ENCODE data around the gene MAPK4.

Gene MAPK4

GRCh38 chr18:50623694-50624352, 63.9 kb downstream of the MAPK4 start:
- no peak for DNase-seq (ENCODE audit: low read depth in 3 of 3)

GRCh38 chr18:50624981-50625380, 65.1 kb downstream of the MAPK4 start:
- DNase-seq (ENCODE audit: low read depth in 3 of 3), result no peak

- no peak for DNase-seq (ENCODE audit: low read depth in 3 of 3)
These were observed 66.4 kb downstream of the MAPK4 start for GRCh38 chr18:50626317-50626716.

- no peak for DNase-seq (ENCODE audit: low read depth in 3 of 3)
These were observed 68.0 kb downstream of the MAPK4 start for GRCh38 chr18:50627594-50628532.

GRCh38 chr18:50628533-50628905, 68.6 kb downstream of the MAPK4 start:
- DNase-seq (ENCODE audit: low read depth in 3 of 3), result no peak

- DNase-seq (ENCODE audit: low read depth in 3 of 3), result no peak
These were observed 69.3 kb downstream of the MAPK4 start for GRCh38 chr18:50629148-50629631.

- DNase-seq (ENCODE audit: low read depth in 3 of 3), result no peak
These were observed 71.0 kb downstream of the MAPK4 start for GRCh38 chr18:50630895-50631294.

- DNase-seq (ENCODE audit: low read depth in 3 of 3), result no peak
These were observed 73.1 kb downstream of the MAPK4 start for GRCh38 chr18:50632895-50633515.

- DNase-seq (ENCODE audit: low read depth in 3 of 3), result no peak
These were observed 74.1 kb downstream of the MAPK4 start for GRCh38 chr18:50633992-50634391.

GRCh38 chr18:50636366-50637057, 76.6 kb downstream of the MAPK4 start:
- DNase-seq (ENCODE audit: low read depth in 3 of 3), result no peak

- DNase-seq (ENCODE audit: low read depth in 3 of 3), result no peak
These were observed 78.4 kb downstream of the MAPK4 start for GRCh38 chr18:50638016-50638883.

GRCh38 chr18:50638884-50639420, 79.1 kb downstream of the MAPK4 start:
- no peak for DNase-seq (ENCODE audit: low read depth in 3 of 3)

- no peak for DNase-seq (ENCODE audit: low read depth in 3 of 3)
These were observed 79.8 kb downstream of the MAPK4 start for GRCh38 chr18:50639711-50640110.

- no peak for DNase-seq (ENCODE audit: low read depth in 3 of 3)
These were observed 82.6 kb downstream of the MAPK4 start for GRCh38 chr18:50642439-50642838.

GRCh38 chr18:50644146-50644545, 84.3 kb downstream of the MAPK4 start:
- no peak for DNase-seq (ENCODE audit: low read depth in 3 of 3)

GRCh38 chr18:50644807-50645206, 84.9 kb downstream of the MAPK4 start:
- no peak for DNase-seq (ENCODE audit: low read depth in 3 of 3)

GRCh38 chr18:50647237-50647636, 87.3 kb downstream of the MAPK4 start:
- no peak for DNase-seq (ENCODE audit: low read depth in 3 of 3)

- DNase-seq (ENCODE audit: low read depth in 3 of 3), result no peak
These were observed 87.9 kb downstream of the MAPK4 start for GRCh38 chr18:50647792-50648191.

- DNase-seq (ENCODE audit: low read depth in 3 of 3), result no peak
These were observed 89.9 kb downstream of the MAPK4 start for GRCh38 chr18:50649821-50650220.

GRCh38 chr18:50651334-50651733, 91.4 kb downstream of the MAPK4 start:
- DNase-seq (ENCODE audit: low read depth in 3 of 3), result no peak
